ENCODE results near the gene OSBPL6. TPM values are rescaled to one million over a fixed set of nuclear protein-coding genes. Genes with fewer than 3 reads are reported as not detected.
A peak's percentile ranks its signal among the peaks of the same experiment; 100 is the strongest.

Gene OSBPL6
- total and polyA plus RNA-seq, 9 of the 15 experiments (the other 6 are each of a cell fraction or from before 2014, with no cell fraction given): 3.4 to 12.7 (median 9.3) TPM

DNA sequence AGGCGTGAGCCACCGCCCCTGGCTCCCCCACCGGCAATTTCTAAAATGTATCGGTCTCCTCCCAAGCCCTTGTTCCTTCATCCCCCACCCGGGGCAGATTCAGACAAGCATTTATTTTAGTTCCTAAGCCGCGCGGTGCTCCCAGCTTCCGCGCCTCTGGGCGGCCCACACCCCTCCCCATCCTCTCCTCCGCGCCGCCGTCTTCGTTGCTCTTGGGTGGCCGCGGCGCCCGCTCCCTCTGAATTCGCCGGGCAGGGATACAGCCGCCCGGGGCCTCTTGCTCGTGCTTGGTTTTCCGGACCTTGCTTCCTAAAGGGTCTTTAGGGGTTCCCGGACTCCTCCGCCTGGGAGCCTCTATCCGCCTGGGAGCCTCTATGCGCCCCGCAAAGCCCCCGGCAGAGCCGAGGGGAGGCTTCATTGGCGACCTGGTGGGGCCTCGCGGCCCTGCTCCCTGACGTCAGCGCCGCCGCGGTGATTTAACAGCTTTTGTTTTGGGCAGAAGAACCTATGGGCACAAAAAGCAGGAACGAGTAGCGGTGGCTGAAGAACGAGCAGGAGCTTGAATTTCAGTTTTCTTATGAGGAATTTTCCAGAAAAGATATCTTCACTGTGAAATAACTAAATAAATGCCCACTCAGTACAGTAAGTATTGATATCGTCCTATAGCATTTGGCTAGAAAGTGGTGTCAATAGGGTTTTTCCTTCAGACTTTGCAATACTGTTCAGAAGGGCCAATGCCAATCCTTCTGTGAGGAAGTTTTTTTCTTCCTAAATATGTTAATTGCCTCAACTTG lies 219.4 kb downstream of the OSBPL6 start (continued):
- TF ChIP-seq ATF2 (CRISPR knock-in tag; IDR thresholded peaks at IDR 0.05): peak; percentile 71; the same call in 1 of the 2 replicates
- TF ChIP-seq MTA2 (IDR thresholded peaks at IDR 0.05; ENCODE audit: low read depth): no peak
- no peak for TF ChIP-seq TAF15 (IDR thresholded peaks at IDR 0.05; ENCODE audit: low read depth, low read length)
- peak; percentile 72 for TF ChIP-seq MGA (IDR thresholded peaks at IDR 0.05)
- TF ChIP-seq, protein P1, sequence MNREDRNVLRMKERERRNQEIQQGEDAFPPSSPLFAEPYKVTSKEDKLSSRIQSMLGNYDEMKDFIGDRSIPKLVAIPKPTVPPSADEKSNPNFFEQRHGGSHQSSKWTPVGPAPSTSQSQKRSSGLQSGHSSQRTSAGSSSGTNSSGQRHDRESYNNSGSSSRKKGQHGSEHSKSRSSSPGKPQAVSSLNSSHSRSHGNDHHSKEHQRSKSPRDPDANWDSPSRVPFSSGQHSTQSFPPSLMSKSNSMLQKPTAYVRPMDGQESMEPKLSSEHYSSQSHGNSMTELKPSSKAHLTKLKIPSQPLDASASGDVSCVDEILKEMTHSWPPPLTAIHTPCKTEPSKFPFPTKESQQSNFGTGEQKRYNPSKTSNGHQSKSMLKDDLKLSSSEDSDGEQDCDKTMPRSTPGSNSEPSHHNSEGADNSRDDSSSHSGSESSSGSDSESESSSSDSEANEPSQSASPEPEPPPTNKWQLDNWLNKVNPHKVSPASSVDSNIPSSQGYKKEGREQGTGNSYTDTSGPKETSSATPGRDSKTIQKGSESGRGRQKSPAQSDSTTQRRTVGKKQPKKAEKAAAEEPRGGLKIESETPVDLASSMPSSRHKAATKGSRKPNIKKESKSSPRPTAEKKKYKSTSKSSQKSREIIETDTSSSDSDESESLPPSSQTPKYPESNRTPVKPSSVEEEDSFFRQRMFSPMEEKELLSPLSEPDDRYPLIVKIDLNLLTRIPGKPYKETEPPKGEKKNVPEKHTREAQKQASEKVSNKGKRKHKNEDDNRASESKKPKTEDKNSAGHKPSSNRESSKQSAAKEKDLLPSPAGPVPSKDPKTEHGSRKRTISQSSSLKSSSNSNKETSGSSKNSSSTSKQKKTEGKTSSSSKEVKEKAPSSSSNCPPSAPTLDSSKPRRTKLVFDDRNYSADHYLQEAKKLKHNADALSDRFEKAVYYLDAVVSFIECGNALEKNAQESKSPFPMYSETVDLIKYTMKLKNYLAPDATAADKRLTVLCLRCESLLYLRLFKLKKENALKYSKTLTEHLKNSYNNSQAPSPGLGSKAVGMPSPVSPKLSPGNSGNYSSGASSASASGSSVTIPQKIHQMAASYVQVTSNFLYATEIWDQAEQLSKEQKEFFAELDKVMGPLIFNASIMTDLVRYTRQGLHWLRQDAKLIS (CRISPR knock-in tag; IDR thresholded peaks at IDR 0.05): peak; percentile 24; the same call in 1 of the 2 replicates
- TF ChIP-seq MYNN (IDR thresholded peaks at IDR 0.05): no peak
- TF ChIP-seq MYNN (CRISPR knock-in tag; IDR thresholded peaks at IDR 0.05): no peak
- TF ChIP-seq, protein P2, sequence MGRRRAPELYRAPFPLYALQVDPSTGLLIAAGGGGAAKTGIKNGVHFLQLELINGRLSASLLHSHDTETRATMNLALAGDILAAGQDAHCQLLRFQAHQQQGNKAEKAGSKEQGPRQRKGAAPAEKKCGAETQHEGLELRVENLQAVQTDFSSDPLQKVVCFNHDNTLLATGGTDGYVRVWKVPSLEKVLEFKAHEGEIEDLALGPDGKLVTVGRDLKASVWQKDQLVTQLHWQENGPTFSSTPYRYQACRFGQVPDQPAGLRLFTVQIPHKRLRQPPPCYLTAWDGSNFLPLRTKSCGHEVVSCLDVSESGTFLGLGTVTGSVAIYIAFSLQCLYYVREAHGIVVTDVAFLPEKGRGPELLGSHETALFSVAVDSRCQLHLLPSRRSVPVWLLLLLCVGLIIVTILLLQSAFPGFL (CRISPR knock-in tag; IDR thresholded peaks at IDR 0.05): no peak
- no peak for TF ChIP-seq SAFB (IDR thresholded peaks at IDR 0.05; ENCODE audit: borderline replicate concordance, low read depth, low read length)
